Breast epithelium (tissue), 3 donors: ENCODE data around the gene ADNP.

ENCODE experiments used
- CTCF ChIP-seq, 3 donors: fragments of 450-650 bp; IDR thresholded peaks; one replicate each; pipeline ENCODE4 v1.5.1; 2016 to 2017; ENCODE audit warnings: antibody characterized with exemption in 3 of 3, mild to moderate bottlenecking in 3 of 3, moderate library complexity in 3 of 3
- POLR2A ChIP-seq: fragments of 450-650 bp; IDR thresholded peaks from one replicate; pipeline ENCODE4 v1.6.1; 2016; ENCODE audit warnings: antibody characterized with exemption, mild to moderate bottlenecking, moderate library complexity
- POLR2AphosphoS5 ChIP-seq, 3 donors: sonication (generic); formaldehyde crosslinking; IDR thresholded peaks; one replicate each; pipeline ENCODE4 v1.6.1; 2017; ENCODE audit warnings: antibody characterized with exemption in 3 of 3

GRCh38 chr20:50953196-50953595 is 22.0 kb upstream of the ADNP start:
- TF ChIP-seq CTCF (IDR thresholded peaks at IDR 0.05) (no peak), POLR2AphosphoS5 (IDR thresholded peaks at IDR 0.05) (no peak), POLR2A (no peak)
